ENCODE measurements around the gene PSMG3.

Gene PSMG3

DNA sequence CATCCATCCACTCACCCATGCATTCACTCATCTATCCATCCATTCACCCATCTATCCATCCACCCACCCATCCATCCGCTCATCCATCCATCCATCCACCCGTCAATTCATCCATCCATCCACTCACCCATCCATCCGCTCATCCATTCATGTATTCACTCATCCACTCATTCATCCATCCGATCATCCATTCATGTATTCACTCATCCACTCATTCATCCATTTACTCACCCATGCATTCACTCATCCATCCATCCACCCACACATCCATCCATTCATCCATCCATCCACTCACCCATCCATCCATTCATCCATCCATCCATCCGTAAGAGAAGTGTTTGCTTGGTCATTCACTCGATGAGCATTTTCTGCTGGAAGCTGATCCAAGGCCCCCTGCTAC, 8.7 kb upstream of the PSMG3 start:
- DNase-seq: no peak

DNA sequence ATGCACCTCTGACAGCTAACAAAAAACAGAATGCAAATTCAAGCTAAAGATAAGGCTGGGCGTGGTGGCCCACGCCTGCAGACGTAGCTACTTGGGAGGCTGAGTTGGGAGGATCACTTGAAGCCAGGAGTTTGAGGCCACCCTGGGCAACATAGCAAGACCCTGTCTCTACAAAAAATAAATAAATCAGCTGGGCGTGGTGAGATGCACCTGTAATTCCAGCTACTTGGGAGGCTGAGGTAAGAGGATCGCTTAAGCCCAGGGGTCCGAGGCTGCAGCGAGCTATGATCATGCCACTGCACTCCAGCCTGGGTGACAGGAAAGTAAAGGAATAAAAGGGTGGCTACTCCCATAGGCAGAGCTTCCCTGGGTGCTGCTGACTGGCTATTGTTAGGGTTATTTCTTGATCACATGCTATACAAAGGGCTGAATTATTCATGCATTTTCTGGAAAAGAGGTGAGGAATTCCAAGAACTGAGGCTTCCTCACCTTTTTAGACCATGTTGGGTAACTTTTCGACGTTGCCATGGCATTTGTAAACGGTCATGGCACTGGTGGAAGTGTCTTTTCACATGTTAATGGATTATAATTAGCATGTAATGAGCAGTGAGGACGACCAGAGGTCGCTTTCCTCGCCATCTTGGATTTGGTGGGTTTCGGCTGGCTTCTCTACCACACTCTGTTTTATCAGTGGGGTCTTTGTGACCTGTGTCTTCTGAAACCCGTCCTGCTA, 6.9 kb upstream of the PSMG3 start:
- DNase-seq: no peak

DNA sequence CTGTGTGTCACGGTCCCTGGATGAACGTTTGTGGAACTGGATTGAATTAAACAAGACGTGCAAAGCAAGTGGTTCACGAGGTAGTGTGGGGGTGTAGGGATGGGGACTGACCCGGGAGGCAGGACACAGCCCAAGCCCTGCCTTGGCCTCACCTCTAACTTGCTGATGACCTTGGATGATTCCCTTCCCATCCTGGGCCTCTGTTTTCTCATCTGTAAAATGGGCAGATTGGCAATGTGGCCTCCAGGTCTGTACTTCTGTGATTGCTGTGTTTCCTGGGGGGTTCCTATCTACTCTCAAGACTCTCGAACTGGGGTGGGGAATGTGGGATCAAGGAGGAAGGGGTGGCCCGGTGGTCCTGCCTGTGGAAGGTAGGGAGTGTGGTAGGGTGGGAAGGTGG, 6.0 kb upstream of the PSMG3 start:
- DNase-seq: no peak

DNA sequence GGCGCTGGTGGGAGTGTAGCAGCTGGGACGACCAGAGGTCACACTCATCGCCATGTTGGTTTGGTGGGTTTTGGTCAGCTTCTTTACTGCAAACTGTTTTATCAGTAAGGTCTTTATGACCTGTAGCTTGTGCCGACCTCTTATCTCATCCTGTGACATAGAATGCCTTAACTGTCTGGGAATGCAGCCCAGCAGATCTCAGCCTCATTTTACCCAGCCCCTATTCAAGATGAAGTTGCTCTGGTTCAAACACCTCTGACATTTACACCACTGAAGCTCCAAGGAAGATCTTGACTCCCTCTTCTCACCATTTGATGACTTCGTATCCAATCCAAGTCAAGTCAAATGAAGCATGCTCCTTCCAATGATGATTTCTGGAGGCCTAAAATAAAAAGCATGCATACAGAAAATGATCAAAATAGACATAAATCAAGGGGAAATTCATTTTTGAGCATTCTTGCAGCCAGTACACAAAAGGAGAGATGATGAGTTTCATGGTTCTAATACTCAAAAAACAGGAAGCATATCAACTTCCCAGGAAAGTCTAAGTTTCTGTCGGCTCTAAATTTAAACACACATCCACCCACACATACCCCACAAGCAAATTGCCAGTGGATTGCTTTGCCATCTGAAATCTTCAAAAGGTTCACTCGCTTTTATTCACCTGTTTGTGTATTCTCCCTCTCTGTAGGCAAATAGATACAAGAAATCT, 2.4 kb upstream of the PSMG3 start:
- no peak for DNase-seq

DNA sequence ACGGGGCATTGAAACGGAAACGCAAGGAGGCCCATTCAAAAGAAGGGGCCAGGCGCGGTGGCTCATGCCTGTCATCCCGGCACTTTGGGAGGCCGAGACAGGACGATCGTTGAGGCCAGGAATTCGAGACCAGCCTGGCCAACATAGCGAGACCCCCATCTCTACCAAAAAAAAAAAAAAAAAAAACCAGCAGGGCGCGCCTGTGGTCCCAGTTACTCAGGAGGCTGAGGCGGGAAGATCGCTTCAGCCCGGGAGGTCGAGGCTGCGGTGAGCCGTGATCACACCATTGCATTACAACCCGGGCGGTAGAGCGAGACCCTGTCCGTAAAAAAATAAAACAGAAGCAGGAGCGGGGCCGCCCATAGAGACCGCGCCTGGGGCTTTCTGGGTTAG, 396 bp downstream of the PSMG3 start:
- no peak for DNase-seq

DNA sequence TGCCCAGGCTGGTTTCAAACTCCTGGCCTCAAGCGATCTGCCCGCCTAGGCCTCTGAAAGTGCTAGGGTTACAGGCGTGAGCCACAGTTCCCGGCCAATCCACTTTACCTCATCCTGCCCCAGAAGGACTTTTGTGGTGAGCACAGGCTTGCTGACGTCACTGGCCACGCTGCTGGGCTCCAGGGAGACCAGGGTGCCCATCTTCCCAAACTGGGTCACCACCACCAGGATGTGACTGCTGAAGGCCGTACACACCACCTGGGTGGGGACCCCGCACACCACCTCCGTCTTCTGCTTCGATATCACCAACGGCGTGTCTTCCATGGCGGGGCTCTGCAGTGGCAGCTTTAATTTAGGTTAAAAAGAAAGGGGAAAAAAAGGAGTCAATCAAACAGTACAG, 816 bp downstream of the PSMG3 start:
- no peak for DNase-seq

DNA sequence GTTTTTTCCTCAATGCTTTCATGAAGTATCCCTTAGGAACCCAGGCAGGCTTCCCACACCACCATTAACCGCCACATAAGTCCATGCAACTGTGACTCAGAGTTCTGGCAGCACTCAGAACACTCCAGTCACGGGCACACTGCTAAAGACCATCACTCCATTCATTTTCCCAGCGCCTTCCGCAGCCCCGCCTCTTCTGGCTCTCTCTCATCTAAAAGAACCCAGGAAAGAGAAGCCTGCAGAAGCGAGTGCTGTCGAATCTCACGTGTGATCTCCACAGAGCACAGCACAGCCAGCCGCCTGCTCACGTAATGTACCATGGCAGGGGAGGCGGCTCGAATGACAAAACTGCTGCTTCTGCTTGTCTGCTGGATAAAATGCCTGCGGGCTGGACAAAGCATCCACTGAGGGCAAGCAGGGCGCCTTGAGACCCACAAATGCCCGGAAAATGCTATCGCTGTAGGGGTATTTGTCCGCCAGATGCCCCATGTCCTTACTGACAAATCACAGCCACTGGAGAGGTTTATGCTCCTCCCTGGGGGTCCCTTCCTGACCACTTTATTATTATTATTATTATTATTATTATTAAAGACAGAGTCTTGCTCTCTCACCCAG, 1.8 kb downstream of the PSMG3 start:
- DNase-seq: no peak

DNA sequence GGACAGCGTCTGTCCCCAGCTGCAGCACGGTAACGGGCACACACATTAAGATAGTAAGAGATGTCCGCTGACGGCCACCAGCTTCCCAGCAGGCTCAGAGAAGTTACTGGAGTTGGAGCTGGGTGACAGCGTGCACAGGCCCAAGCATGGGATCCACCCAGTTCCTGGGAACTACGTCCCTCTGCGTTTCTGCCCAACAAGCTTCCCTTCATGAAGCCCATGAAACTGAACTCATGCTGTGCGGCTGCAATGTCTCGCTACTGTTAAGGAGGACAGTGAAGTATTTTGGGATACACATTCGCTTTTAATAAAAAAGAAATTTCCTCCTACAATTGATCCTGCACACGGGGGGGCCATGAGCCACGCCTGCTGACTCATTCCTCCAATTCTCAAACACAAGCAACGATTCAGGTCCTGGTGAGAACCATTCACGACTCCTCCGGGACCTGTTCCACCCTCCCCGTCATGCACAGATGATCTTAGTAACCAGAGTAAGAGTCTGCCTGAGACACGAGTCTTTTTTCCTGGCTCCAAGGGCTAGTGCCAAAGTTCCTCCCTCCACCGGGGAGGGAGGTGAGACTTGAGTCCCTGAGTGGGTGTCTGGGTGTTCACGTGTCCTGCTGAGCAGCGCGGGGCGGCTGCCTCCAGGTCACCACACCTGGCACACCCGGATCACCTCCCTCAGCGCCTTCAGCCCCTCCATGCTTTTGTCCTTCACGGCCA, 2.6 kb downstream of the PSMG3 start:
- DNase-seq: no peak

DNA sequence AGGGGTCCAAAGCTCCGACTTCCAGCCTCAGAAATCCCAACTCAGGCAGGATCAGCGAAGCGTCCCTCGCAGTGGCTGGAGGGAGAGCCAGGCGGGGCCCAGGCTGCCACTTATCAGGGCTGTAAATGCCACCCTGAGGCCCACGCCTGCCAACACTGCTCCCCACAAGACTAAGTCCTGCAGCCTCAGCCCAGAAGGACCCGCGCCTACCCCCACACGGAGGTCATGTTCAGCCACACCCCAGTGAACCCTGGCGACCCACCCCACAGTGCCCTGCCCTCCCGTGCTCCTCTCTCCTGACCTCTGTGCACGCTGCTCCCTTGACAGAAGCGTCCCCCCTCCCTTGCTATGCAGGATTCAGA, 3.2 kb downstream of the PSMG3 start:
- DNase-seq: no peak

DNA sequence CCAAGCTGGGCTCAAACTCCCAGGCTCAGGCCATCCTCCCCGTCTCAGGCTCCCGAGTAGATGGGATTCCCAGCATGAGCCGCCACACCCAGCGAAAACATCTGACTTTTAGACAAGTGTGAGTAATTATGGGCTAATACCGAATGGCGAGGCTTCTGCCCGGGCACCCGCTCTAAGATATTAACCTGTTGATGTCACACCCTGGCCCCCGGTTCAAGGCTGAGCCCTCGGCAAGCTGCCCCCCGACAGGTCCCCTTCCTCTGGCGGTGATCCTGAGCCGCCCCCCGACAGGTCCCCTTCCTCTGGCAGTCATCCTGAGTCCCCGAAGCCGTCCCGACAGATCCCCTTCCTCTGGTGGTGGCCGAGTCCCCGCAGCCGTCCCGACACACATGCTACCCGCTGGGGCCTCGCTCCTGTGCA, 5.2 kb downstream of the PSMG3 start:
- no peak for DNase-seq

DNA sequence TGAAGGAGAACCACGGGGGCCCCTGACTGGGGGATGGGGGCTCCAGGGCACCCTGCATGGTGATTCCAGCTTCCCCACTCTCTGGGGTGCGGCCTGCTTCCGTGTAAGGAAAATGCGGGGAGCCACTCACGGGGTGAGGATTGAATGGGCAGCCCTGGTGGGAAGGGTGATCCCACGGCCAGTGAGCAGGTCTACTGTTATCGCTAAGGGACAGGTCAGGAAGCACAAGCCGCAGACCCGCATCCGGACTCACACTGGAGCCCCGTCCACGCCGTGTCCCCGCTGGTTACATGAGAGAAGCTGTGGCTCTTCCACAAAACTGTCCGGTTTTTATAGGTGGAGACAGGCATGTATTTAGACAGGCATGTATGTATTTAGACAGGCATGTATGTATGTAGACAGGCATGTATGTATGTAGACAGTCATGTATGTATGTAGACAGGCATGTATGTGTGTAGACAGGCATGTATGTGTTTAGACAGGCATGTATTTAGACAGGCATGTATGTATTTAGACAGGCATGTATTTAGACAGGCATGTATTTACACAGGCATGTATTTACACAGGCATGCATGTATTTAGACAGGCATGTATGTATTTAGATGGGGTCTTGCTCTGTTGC, 5.7 kb downstream of the PSMG3 start:
- DNase-seq: no peak

DNA sequence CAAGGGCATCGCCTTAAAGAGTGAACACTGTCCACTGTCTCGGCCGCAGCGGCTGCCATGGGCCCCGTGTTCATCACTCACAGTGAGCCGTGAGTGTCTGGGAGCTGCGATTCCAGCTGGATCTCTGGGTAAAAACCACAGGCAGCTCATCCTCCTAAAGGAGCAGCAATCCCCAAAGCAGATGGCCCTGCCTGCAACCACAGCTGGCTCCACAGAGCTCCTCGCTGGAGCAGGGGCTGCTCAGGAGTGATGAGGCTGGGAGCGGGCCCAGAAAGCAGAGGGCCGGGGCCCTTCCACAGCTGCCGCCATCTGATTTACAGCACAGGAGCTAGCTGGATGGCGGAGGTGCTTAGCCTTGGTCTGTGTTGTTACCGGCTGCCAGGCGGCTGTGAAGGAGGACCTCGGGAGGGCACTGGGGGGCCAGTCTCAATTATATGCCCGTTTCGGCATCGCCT, 7.2 kb downstream of the PSMG3 start:
- DNase-seq: no peak

DNA sequence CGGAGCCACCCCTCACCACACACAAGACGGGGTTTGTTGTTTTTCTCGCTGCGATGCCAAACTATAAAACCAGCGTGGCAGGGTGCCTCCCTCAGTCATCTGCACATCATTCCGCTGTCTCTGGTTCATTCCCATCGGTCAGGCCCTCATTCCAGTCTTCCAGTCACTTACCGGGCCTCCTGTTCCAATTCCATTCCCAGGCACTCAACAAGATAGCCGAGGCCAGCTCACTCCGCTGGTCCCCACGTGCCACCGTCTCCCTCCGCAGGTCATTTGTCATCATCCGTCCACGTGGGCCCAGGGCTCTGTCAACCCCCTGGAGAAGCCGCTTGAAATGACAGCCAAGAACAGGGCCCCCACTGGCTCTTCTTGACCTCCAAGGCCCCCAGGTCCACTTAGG, 7.7 kb downstream of the PSMG3 start:
- DNase-seq: no peak

DNA sequence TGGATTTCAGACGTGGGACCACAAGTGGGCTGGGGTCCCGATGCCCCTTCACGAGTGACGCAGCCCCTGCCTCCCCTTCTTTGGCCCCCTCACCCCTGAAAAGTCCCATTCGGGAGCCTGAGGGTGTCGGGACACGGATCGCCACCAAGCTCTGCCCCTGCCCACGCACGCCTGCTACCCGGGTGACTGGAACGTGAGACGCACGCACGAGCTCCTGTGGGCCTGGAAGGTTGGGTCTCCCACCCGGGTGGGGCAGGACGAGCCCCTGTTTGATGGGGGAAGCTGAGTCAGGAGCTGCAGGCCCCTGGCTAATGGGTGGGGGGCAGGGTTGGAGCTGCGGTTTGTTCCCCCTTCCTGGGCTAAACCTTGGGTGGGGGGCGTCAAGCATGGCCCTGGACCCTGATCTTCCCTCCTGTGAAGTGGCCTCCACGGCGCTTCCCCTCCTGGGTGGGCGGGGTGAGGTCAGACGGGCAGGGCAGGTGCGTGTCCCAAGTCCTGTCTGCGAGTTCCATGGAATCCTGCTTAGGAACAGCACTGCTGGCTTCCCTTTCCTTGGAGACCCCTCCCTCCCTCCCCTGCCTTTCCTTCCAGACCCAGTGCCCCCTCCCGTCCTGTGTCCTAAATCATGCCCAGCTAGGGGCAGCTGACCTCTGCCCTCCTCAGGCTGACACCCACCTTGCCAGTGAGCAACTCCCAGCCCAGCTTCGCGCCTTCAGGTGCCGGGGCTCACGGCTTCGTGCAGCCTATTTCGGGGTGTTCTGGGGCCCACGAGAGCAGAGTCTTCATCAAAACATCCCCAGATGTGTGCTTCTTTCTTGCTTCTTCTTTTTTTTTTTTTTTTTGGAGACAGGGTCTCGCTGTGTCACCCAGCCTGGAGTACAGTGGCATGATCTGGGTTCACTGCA, 8.5 kb downstream of the PSMG3 start:
- DNase-seq: no peak

DNA sequence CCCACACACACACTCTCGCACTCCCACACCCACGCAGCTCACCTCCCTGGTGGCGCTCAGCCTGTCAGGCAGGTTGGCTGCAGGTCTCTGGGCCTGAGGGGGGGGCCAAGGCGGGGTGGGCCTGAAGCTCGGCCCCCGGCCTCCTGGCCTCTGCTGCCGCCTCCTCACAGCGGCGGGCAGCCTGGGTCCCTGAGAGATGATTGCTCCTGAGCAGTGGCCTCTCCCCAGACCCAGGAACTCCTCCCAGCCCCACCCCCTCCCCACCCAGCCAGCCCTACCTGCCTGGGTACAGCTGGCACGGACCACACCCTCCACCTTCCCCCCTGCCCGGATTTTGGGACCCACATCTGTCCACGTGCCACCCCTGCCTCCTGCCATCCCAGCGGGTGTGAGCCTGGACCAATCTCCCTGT, 9.2 kb downstream of the PSMG3 start:
- DNase-seq: no peak

DNA sequence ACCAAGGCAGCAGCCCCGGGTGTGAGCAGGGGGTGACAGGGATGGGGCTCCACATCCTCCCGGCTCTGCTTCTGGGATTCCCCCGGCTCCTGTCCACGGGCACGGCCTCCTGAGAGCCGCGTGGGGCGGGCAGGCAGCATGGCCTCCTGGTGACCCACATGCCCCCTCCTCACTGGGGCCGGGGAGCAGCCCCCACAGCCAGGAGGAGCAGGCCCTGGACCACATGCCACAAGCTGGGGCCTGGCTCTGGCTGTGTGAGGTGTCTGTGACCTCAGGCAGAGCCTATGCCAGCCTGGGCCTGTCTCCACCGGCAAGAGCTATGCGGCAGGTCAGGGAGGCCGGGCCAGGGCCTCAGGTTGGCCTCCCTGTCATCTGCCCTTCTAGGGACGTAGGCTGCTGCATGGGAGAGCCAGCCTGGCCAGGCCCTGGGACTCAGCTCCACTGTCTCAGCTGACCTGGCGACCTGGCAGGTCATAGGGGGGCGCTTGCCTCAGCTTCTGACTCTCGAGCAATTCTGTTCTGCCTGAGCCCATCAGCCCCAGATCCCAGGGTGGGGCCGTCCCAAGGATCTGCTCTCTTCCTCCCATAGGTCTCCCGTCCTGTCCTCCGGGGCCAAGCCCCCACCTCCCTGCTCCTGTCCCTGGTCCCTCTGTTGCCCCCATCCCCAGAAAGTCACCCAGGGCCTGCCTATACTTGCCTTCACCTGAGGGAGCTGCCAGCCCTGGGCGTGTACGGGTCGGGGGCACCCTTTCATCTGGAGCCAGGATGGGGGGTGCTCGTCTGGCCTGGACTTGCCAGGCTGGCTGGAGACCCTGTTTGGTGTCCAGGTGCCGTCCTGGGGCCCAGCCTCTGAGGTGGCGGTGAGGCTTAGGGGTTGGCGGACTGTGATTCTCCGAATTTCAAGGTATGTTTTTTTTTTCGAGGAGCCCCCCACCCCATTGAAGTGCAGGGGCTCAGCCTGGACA, 9.9 kb downstream of the PSMG3 start:
- no peak for DNase-seq

DNA sequence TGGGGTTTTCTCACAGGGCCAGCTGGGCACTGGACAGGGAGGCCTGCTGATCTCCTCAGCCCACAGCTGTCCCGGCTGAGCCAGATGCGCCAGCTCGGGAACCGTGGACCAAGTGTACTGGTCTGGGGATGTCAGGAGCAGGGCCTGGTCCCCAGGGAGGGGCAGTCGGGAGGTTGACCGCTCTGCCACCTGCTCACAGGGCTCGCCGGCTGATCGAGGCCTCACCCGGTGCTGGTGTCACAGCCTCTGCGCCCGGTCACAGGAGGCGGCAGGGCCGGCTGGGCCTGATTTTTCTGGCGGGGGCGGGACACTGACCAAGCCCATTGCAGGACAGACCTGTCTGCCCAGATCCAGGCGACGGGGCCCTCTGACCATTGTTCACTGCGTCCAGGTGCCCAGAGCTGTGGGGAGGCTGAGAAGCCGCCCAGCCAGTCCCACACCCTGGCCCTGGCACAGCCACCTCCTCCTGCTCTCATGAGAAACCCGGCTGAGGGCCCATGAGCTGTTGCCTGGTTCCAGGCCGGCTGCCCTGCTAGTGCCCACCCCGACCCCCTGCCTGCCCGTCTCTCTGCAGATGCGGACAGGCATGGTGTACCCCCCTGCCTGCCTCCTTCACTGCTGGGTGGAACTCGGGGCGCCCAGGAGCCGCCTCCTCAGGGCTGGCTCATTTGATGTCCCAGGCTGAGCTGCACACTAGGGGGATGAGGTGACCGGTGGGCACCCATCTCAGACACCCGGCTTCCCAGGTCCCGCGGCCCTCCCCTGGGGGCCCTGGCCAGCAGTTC, 10.8 kb downstream of the PSMG3 start:
- DNase-seq: no peak

DNA sequence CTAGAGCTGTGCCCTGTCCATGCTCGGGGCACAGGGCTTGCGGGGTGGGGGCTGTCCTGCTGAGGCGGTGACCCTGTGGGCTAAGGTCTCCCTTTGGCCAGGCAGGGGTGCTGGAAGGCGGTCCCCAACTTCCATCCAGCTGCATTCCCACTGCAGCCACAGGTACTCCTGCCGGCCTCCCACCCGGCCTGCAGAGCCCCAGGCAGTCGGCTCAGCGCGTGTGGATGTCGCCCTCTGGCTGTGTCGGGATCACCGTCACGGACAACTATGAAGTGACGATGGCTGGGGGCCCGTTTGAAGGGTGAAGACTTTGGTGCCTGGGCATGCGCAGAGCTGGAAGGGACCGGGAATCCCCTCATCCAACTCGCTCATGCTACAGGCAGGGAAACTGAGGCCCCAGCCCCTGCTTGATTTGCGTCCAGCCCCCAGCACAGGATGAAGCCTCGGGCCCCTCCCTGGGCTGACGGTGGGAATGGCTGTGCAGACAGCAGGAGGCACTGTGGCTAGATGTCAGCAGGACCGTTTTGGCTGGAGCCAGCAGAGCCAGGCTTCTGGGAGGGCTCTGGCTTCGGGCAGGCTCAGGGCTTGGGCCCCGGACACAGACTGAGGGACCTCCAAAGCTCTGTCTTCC, 11.5 kb downstream of the PSMG3 start:
- no peak for DNase-seq

DNA sequence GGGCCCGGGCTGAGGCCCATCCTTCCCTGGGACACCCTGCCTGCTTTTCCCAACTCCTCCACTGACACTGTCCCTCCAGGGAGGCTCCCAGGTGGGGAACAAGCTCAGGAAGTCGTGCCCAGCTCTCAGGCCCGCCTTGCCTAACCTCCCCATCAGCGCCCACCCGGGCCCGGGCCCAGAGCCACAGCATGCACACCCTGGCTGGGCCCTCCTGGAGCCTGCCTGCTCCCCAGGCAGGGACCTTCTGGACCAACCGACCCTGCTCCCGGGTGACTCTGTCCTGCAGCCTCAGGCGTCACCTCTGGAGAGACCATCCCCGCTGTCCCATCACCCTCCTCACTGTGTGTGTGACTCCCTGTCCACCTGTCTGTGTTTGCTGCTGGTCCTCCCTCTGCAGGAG, 12.1 kb downstream of the PSMG3 start:
- no peak for DNase-seq

DNA sequence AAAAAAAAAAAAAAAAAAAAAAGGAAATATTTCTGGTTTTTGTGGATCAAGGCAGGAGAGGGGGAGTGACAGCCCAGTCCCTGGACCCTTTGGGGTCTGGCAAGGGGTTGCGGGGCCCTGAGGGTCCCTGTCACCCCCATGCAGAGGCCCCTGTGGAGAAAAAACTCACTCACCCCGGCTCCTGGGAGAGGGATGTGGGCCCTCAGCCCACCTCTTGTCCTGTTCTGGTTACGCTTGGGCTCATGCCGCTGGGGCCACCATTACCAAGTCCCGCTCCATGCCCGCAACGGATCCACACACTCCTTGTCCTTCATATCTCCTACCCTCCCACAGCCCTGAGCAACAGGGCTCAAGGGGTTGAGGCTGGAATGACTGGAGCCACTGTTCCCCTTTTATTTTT, 12.8 kb downstream of the PSMG3 start:
- no peak for DNase-seq

Measured in NCI-H146 (cell line).